Esophagus muscularis mucosa (tissue), 4 donors: ENCODE measurements around the gene ZDHHC22. TPM values are rescaled to one million over a fixed set of nuclear protein-coding genes. Genes with fewer than 3 reads are reported as not detected.

ENCODE experiments used
- DNase-seq: peaks from one replicate; pipeline ENCODE4 v3.0.0-alpha.2; 2017; ENCODE audit errors: extremely low spot score
- H3K27ac ChIP-seq, 4 donors: fragments of 200-600 bp; sonication (generic); replicated peaks in 1 of 4; 1 replicate in 3 of 4; 2 replicates in 1 of 4; pipeline ENCODE4 v1.5.1; 2016 to 2019; ENCODE audit warnings: mild to moderate bottlenecking in 1 of 4
- H3K27me3 ChIP-seq, 4 donors: fragments of 200-600 bp; sonication (generic); one replicate each; pipeline versions ENCODE4 v1.5.1 to v1.6.0; 2016 to 2019
- H3K36me3 ChIP-seq, 4 donors: fragments of 200-600 bp; sonication (generic); one replicate each; pipeline ENCODE4 v1.5.1; 2016 to 2019
- H3K4me1 ChIP-seq, 4 donors: fragments of 200-600 bp; sonication (generic); one replicate each; pipeline ENCODE4 v1.5.1; 2016 to 2019
- H3K4me3 ChIP-seq, 4 donors: fragments of 200-600 bp; sonication (generic); 1 replicate in 2 of 4; 2 replicates in 2 of 4; pipeline ENCODE4 v1.5.1; 2016 to 2019; ENCODE audit warnings: mild to moderate bottlenecking in 4 of 4, moderate library complexity in 1 of 4
- H3K9me3 ChIP-seq, 4 donors: fragments of 200-600 bp; sonication (generic); 1 replicate in 3 of 4; 2 replicates in 1 of 4; pipeline ENCODE4 v1.5.1; 2016 to 2019
- EP300 ChIP-seq: sonication (generic); formaldehyde crosslinking; IDR thresholded peaks from one replicate; pipeline ENCODE4 v1.6.1; 2017; ENCODE audit warnings: antibody characterized with exemption
- POLR2A ChIP-seq: fragments of 450-650 bp; IDR thresholded peaks from one replicate; pipeline ENCODE4 v1.6.1; 2017; ENCODE audit warnings: antibody characterized with exemption, moderate library complexity, mild to moderate bottlenecking, low read depth
- POLR2AphosphoS5 ChIP-seq, 2 donors: sonication (generic); formaldehyde crosslinking; IDR thresholded peaks; one replicate each; pipeline ENCODE4 v1.6.1; 2017; ENCODE audit warnings: antibody characterized with exemption in 2 of 2
- WGBS: methylation state at CpG from one replicate; pipeline ENCODE4 v1.1.5; 2018; 5-methylcytosine and 5-hydroxymethylcytosine counted together
- intact Hi-C: fragments of 100-400 bp; cut with DNase I; formaldehyde crosslinking; loops from one replicate; pipeline ENCODE4 v1.15.1; 2023
- total RNA-seq, 4 donors: library from RNA; depleted of rRNA; stranded (reverse); fragments of >200 nt; gene quantifications; one replicate each; pipeline versions ENCODE4 v1.1.0 to v1.2.1, GENCODE V29; 2016
- TF ChIP-seq, protein P1 (sequence below), 3 experiments: fragments of 200-600 bp in 2 of 3; fragments of 450-650 bp in 1 of 3; sonication (generic) in 2 of 3; IDR thresholded peaks; one replicate each; pipeline ENCODE4 v1.5.1; 2017 to 2019; ENCODE audit warnings: antibody characterized with exemption in 3 of 3, mild to moderate bottlenecking in 2 of 3, moderate library complexity in 1 of 3

Gene ZDHHC22
- total RNA-seq, 4 donors from 2014 or later: 0.13 TPM; not detected in 3

DNA sequence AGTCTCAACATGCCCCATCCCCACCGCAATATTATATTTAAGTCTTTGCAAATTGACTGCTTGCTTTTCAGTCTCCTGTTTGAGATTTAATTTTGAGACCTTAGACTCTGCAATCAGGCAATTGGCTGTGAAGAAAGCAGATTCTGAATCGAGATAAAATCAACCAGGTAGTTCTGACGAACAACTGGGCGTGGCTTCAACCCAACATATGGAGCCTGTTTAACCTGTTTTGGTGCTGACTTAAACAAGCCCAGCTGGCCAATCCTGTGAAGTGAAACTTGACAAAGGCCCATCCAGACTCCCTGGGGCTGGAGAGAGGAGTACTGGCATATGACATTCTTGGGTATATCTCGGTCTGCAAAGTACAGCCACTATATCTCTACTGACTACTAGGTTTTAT, 53.4 kb downstream of the ZDHHC22 start:
- H3K9me3 ChIP-seq: peaks cover 0 to 13% (median 9%) of the 10 kb centered on the region in 4 donors
- H3K27ac ChIP-seq: no peak overlapping the region
- no peaks in the 10 kb centered on the region for H3K36me3 ChIP-seq
- H3K4me1 ChIP-seq: no peaks in the 10 kb centered on the region
- H3K4me3 ChIP-seq: no peak overlapping the region
- intact Hi-C loops: no loop called here
- TF ChIP-seq POLR2A: no peak
- WGBS: 69% methylated on average over 5 of the region's 5 CpGs
- H3K27me3 ChIP-seq: no peaks in the 10 kb centered on the region
- no peak for DNase-seq

DNA sequence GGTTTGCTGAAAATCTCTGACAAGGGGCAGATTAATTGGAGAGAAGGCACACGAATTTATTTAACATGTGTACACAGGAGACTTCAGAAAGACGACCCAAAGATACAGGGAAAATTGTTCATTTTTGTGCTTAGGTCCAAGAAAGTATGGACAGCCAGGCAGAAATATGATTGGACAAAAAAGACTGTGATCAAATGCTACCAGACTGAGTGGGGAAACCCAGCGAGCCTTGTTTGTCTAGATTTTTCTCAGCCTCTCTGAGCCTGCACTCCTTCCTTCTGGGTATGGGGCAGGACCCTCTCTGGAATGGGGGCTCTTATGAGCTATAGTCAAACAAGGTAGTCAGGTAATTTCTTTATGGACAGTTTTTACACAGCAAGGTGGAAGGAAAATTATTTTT, 54.0 kb downstream of the ZDHHC22 start:
- H3K9me3 ChIP-seq: peaks cover 0 to 13% (median 9%) of the 10 kb centered on the region in 4 donors
- no peaks in the 10 kb centered on the region for H3K4me1 ChIP-seq
- no peak for DNase-seq
- 81% methylated on average over 3 of the region's 3 CpGs for WGBS
- TF ChIP-seq POLR2AphosphoS5 (IDR thresholded peaks at IDR 0.05) (no peak), EP300 (no peak), POLR2A (no peak)
- TF ChIP-seq, protein P1, sequence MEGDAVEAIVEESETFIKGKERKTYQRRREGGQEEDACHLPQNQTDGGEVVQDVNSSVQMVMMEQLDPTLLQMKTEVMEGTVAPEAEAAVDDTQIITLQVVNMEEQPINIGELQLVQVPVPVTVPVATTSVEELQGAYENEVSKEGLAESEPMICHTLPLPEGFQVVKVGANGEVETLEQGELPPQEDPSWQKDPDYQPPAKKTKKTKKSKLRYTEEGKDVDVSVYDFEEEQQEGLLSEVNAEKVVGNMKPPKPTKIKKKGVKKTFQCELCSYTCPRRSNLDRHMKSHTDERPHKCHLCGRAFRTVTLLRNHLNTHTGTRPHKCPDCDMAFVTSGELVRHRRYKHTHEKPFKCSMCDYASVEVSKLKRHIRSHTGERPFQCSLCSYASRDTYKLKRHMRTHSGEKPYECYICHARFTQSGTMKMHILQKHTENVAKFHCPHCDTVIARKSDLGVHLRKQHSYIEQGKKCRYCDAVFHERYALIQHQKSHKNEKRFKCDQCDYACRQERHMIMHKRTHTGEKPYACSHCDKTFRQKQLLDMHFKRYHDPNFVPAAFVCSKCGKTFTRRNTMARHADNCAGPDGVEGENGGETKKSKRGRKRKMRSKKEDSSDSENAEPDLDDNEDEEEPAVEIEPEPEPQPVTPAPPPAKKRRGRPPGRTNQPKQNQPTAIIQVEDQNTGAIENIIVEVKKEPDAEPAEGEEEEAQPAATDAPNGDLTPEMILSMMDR (IDR thresholded peaks at IDR 0.05): no peak
- H3K36me3 ChIP-seq: no peaks in the 10 kb centered on the region
- no peaks in the 10 kb centered on the region for H3K27me3 ChIP-seq
- intact Hi-C loops: no loop called here
- no peak overlapping the region for H3K4me3 ChIP-seq
- no peak overlapping the region for H3K27ac ChIP-seq

DNA sequence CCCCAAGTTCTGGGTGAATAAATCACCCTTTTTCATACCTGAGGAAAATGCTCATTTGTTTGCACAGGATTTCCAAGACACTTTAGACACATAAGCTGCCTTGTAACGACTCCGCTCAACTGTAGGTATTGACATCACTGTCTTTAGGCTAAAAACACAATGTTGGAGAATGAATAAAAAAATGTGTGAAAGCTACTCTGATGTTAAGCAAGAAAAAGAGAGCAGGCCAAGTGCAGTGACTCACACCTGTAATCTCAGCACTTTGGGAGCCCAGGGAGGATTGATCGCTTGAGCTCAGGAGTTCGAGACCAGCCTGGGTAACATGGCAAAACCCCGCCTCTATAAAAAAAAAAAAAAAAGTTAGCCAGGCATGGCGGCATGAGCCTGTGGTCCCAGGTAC, 54.6 kb downstream of the ZDHHC22 start:
- Histone ChIP-seq H3K36me3 (no peaks in the 10 kb centered on the region), H3K9me3 (peaks cover 0 to 12% (median 8%) of the 10 kb centered on the region in 4 donors), H3K27me3 (no peaks in the 10 kb centered on the region), H3K4me3 (no peak overlapping the region), H3K4me1 (no peaks in the 10 kb centered on the region), H3K27ac (no peak overlapping the region)
- intact Hi-C loops: no loop called here
- WGBS: 95% methylated on average over 6 of the region's 6 CpGs
- no peak for DNase-seq
- TF ChIP-seq POLR2A (no peak), EP300 (no peak), POLR2AphosphoS5 (IDR thresholded peaks at IDR 0.05) (no peak)
- TF ChIP-seq, protein P1 (IDR thresholded peaks at IDR 0.05): no peak

DNA sequence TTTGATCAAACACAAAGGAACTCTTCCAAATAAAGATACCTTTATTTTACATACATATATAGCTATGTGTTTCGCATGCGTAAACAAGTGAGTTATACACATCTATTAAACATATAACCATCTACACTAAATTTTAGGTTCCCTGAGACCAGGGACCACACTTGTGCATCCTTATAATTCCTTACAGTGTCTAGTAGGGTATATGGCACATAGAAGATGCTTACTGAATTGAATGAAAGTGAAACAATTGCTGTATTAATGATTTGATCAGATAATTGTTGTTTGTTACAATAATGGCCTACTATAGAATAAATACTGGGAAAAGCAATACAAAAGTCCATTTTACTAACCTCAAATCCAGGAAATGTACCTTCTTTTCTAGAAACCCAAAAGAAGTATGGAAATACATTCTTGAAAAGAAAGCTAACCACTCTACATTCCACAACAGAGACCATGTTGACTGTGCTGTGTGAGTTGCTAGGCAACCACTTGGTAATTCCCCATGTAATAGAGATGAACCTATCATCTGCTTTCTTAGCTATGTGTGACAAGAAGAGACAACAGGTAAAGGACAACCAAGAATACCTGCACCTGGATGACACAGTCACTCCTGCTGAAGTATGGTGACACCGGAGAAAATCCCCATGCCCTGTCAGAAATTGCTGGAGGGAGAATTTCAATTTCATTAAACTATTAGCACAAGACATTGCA, 55.4 kb downstream of the ZDHHC22 start:
- WGBS: 100% methylated on average over 3 of the region's 3 CpGs
- H3K36me3 ChIP-seq: no peaks in the 10 kb centered on the region
- TF ChIP-seq POLR2AphosphoS5 (IDR thresholded peaks at IDR 0.05) (no peak), EP300 (no peak), POLR2A (no peak)
- TF ChIP-seq, protein P1 (IDR thresholded peaks at IDR 0.05): no peak
- H3K27me3 ChIP-seq: no peaks in the 10 kb centered on the region
- no peaks in the 10 kb centered on the region for H3K4me1 ChIP-seq
- DNase-seq: no peak
- no peak overlapping the region for H3K27ac ChIP-seq
- intact Hi-C loops: no loop called here
- peaks cover 0 to 4% (median 3%) of the 10 kb centered on the region in 4 donors for H3K9me3 ChIP-seq
- no peak overlapping the region for H3K4me3 ChIP-seq

DNA sequence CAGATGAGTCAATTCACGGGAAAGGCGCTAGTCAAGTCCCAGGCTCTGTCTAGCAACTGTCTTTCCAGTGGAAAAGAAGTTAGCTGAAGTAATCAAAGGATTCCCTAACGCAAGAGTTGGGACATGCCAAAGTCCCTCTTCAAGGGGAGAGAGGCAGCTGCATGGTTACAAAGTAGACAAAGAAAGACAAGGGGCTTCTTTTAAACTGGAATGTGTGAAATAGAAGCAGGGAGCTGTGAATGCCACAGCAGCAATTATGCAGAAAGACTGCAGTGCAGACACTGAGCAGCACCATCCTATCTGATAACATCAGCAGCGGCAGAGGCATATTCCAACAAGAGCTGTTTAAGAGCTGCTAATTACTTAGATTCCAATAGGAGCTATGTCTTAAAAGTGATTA, 56.1 kb downstream of the ZDHHC22 start:
- 74% methylated on average over 4 of the region's 4 CpGs for WGBS
- no peaks in the 10 kb centered on the region for H3K9me3 ChIP-seq
- TF ChIP-seq POLR2AphosphoS5 (IDR thresholded peaks at IDR 0.05) (no peak), EP300 (no peak), POLR2A (no peak)
- TF ChIP-seq, protein P1 (IDR thresholded peaks at IDR 0.05): no peak
- no peak overlapping the region for H3K27ac ChIP-seq
- intact Hi-C loops: no loop called here
- no peaks in the 10 kb centered on the region for H3K36me3 ChIP-seq
- DNase-seq: no peak
- no peaks in the 10 kb centered on the region for H3K4me1 ChIP-seq
- no peak overlapping the region for H3K4me3 ChIP-seq
- no peaks in the 10 kb centered on the region for H3K27me3 ChIP-seq
